SIG-M5 (cell line): ENCODE results near the gene CD40LG.

Experiments
- DNase-seq: peaks from one replicate; lab custom pipeline; 2025; lab: John Stamatoyannopoulos, UW

CD40LG gene

GRCh38 chrX:136647677-136648360 is at the start of gene CD40LG:
Gene CD40LG, plus strand, starts transcription at chrX:136648158. Its CDS starts 91 bp downstream, at chrX:136648249.
- DNase-seq: no peak

GRCh38 chrX:136598631-136599030 is 49.3 kb upstream of the CD40LG start:
- no peak for DNase-seq

- no peak for DNase-seq
Measured at GRCh38 chrX:136600059-136600458, 47.9 kb upstream of the CD40LG start.

- no peak for DNase-seq
Measured at GRCh38 chrX:136607236-136607635, 40.7 kb upstream of the CD40LG start.

DNA sequence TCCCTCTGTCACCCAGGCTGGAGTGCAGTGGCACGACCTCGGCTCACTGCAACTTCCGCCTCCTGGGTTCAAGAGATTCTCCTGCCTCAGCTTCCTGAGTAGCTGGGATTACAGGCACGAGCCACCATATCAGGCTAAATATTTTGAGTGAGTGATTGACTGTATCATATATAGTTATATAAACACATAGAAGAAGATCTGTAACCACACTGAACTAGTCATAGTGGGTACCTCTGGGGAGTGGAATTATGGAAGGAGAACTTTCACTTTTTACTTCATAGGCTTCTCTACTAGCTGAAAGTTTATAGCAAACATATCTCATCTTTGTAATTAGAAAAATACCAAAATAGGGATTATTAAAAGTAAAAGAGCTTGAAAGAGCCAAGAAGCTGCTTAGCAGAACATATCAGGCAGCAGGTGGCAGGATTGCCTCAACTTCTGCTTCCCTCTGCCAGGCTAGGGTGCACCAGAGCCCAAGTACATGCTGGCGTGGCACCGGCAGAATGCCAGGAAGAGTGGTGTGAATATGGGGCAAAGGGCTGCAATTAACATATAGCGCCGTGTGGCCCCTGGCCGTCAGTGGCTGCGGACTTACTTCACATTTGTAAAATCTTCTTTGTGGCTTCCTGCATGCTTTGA is 39.5 kb upstream of the CD40LG start:
- DNase-seq: no peak

DNA sequence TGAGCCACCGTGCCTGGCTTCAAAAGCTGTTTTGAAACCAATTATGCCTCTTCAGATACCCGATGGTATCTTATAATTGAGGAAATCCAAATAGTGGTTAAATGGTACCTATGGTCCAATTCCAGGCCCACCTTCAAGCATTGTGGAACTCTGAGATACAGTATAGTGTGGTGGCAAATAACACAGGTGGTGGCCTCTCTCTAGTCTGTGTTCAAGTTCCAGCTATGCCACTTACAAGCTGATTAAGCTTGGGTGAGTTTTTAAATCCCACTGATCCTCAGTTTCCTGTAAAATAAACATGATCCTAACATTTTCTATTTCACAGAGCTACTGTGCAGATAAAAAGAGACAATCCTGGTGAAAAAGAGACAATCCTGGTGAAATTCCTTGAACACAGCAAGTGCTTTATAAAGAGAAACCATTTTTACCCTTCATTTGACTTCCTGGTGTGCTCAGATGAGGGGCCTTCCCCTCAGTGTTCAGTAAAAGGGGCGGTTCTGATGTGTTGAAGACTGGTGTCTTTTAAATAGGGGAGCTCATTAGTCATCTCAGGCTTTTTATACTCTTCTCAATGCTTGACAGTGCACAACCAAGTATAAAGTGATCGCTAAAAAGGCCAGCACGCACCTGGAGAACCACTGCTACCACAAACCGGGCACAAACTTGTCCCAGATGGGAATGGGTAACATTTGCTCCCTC is 30.8 kb upstream of the CD40LG start:
- no peak for DNase-seq

- DNase-seq: no peak
Measured at GRCh38 chrX:136619899-136620505, 28.0 kb upstream of the CD40LG start.

DNA sequence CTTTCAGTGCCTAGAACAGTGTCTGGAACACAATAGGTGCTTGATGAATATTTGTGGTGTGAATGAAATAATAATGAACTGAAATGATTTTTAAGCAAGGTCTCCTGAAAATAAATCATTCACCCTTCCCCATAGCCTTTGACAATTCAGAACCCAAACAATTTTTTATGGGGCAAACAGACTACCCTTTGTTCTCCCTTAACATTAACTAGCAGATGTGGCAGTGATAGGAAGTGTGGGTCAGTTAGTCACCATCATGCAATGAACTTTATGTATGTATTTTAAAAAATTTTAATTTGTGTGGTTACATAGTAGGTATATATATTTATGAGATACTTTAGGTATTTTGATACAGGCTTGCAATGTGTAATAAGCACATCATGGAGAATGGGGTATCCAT is 27.2 kb upstream of the CD40LG start:
- no peak for DNase-seq

DNA sequence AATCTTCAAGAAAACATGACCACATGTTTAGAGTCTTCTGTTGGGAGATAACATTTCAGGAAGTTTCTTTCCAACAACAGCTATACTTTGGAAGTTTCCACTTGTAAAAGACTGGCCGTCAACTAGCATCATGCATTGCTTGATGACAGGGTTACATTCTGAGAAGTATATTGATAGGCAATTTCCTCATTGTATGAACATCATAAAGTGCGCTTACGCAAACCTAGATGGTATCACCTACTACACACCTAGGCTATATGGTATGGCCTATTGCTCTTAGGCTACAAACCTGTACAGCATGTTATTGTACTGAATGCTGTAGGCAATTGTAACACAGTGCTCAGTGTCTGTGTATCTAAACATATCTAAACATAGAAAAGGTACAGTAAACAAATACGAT is 25.4 kb upstream of the CD40LG start:
- DNase-seq: no peak

DNA sequence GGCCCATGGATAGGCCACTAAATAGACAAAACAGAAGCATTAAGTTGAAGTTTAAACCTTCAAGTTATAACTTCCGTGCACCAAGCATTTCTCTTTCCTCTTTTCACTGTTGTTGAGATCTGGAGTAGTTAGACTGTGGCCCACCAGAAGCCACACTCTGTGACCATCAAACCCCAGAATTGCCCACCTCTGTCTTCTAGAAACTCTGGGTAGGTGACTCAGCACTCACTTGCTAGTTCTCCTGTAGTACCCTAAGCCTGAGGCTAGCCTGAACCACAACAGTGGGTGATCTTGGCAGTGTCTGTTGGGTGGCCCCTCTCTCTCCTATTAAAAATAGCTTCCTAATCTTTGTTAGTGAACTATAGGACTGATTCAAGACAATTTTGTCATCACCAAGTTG is 24.6 kb upstream of the CD40LG start:
- DNase-seq: no peak

DNA sequence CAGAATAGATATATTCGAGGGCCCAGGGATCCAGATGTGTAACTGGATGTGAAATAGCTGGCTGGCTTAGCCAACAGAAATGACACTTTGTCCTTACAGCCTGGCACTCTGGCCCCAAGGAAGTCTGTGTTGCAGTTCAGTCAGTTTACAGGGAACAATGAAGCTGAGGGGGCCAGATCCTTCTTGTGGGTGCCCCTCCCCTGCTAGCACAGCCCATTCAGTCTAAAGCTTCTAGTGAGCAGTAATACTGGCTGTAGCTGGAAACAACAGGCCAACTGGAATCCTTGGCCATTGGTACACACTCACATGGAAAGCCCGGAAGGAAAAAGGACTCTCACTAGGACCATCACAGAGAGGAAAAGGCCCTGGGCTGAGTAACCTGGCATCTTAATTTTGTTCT is 22.7 kb upstream of the CD40LG start:
- DNase-seq: no peak

DNA sequence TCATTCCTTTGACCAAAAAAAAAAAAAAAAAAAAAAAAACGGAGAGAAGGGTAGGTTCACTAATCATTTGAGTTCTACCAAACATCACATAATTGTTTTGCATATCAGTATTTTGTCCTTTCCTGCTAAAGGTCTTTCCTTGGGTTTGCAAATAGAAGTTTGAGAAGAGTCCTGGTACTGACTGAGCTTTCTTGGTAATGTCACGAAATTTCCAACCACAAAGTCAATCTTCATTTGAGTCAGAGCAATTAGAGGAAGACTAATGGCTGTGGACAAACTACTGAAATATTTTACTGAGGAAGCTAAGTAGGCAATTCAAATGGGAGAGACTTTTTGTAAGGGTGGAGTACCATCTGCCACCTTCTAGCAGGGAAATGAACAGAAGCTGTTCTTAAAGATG is 21.7 kb upstream of the CD40LG start:
- DNase-seq: no peak

DNA sequence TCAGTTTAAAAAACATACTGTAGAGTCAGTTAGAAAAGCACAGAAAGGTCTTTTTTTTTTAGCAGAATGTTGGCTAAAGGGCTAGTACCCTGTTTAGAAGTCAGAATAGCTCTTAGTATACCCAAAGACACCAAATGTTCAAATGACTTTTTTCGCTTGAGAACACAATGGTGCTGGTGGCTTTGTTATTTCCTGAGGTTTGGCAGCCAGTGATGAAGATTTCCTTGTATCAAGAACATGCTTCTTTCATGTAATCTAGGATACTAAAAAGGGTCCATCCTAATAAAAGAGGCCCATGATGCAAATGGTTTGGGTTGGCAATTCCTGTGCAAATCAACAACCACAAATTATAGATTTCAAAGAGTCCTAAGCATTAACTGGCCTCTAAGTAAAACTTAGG is 21.1 kb upstream of the CD40LG start:
- no peak for DNase-seq

DNA sequence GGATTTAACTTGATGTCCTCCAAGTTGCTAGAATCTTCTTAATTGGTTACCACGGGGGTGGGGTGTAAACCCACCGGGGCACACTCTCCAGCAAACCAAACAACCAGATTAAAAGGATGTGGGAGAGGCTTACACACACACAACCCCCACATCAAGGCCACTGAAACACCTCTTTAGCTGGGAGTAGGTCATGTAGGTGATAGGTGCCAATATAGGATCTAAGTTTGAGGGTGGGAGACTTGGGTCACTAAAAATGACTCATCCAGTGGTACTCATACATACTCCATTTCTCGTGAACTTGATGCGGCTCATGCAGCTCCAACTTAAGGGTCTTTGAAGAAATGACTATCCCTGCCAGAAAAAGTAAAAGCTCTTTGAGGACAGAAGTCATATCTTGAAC is 20.5 kb upstream of the CD40LG start:
- no peak for DNase-seq

DNA sequence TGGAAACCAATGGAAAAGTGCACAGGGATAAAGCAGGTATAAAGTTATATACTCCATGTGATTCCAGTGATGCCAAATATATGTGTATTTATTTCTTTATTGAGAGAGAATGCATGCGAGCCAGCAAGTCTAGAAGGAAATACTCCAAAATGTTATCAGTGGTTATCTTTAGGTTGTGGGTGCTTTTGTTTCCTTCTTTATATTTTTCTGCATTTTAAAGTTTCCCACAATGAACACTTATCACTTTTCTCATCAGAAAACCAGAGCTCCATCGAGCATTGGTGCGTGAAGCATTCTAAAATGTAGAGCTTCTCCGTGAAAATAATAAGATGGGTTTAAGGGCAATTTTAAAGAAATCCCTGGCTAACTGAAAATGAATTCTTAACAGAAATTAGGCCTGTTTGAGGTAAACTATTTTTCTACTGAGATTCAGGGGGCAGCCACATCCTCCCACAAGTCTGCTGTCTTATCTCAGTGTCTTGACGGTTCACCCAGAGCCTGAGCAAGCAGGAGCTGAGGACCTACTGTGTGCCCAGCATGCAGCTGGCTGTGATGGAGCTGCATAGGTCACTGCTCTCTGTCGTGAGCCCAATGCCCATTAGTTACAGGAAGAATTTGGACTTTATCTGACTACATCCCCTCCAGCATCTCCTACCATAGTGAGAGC is 18.7 kb upstream of the CD40LG start:
- no peak for DNase-seq

- DNase-seq: no peak
Measured at GRCh38 chrX:136630881-136631280, 17.1 kb upstream of the CD40LG start.

GRCh38 chrX:136635235-136635634 is 12.7 kb upstream of the CD40LG start:
- no peak for DNase-seq

DNA sequence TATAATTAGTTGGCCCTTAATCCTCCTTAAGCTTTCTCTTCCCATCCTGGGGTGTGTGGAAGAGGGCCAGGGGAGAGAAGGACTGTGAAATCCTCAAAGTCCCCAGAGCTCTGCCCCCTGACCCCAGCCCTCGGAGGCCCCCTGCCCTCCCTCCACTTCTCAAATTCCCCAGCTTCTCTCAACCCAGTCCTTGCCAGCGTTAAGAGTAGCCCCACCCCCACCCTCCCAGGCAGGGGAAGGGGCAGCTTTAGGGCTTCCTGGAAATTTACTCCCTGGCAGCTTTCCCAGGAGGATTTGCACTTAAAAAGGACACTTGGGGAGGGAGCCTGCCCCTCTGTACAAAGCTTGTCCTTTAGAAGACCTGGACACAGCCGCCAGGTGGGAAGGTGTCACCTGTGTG is 11.8 kb upstream of the CD40LG start:
- no peak for DNase-seq

- no peak for DNase-seq
Measured at GRCh38 chrX:136639506-136640176, 8.3 kb upstream of the CD40LG start.

DNA sequence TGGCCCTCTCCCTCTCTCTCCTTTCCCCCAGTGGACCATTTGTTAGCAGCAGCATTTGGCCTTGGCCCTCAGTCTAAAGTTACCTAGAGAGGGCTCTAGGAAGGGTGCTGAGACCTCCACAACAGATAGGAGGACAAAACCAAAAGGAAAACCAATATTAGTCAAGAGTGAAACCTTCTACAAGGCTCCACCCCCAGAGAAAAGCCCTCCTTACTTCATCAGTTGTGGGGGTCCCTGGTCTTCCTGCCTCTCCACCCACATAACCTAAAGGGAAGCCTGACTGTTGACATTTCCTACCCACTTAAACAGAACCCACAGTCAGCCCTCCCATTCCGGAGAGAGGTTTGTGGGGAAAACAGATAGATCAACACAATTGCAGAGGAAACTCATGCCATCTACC is 4.7 kb upstream of the CD40LG start:
- DNase-seq: no peak

GRCh38 chrX:136646602-136647239 is 1.2 kb upstream of the CD40LG start:
- DNase-seq: no peak
